Measurements from ENCODE around the gene MYLK2.

DNA sequence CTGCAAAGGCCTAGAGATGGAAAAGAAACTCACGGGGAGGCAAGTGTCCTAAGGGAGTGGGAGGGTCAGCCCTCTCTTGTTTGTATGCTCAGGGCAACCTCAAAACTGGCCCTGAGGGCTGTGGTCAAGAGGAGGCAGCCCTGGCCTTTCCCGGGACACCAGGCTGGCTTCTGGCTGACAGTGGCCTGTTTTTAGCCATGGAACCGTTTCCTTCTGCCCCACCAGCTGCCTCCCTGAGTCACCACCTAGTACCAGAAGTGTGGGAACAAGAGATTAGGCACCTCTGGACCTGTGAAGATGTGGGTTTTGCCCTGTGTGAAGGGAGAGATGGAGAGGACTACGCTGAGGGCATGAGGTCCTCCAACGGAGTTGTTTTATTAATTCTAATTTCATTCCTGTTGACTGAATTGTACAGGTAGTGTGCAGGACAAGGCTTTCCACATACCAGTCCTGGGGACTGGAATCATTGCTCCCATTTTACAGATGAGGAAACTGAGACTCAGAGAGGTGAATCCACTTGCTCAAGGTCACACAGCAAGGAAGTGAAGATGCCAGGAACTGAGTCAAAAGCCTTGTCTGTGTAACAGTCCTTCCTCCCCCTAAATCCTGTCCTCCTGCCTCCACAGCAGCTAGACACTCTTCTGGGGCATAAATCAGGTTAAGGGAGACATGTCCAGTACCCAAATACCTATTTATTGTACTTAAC, 20.8 kb downstream of the MYLK2 start:
- TF ChIP-seq CTCF (IDR thresholded peaks at IDR 0.05) (no peak), EP300 (IDR thresholded peaks at IDR 0.05) (no peak), POLR2A (IDR thresholded peaks at IDR 0.05) (no peak)
